SK-N-SH (cell line): Measurements from ENCODE around the gene SZT2. TPM values are rescaled to one million over a fixed set of nuclear protein-coding genes. Genes with fewer than 3 reads are reported as not detected.

Source experiments
- CTCF ChIA-PET: fragments of 300-600, 350-600 bp; formaldehyde crosslinking; extraction: SDS; loops from one replicate; lab custom pipeline; 2021; lab: Yijun Ruan, JAX
- POLR2A ChIA-PET: fragments of 350-600 bp; sonication (Branson Sonifier 250); formaldehyde crosslinking; extraction: SDS; loops from one replicate; lab custom pipeline; 2020; ENCODE audit warnings: antibody characterized with exemption, inconsistent platforms; lab: Yijun Ruan, JAX
- DNase-seq: peaks from one replicate; pipeline ENCODE4 v3.0.0; 2012
- H2AFZ ChIP-seq: fragments of 200-600 bp; sonication (generic); 2 replicates; pipeline ENCODE4 v1.8.1; 2016; ENCODE audit warnings: antibody characterized with exemption, mild to moderate bottlenecking, low read depth
- H3F3A ChIP-seq: fragments of 200-600 bp; sonication (generic); replicated peaks from 2 replicates; pipeline ENCODE3; 2016; ENCODE audit warnings: antibody characterized with exemption, mild to moderate bottlenecking; ENCODE audit not compliant: insufficient read depth
- H3K27ac ChIP-seq, 2 experiments: fragments of 200-500 bp in 1 of 2; fragments of 200-600 bp in 1 of 2; sonication (Bioruptor generic) in 1 of 2; sonication (generic), shearing (Covaris generic) in 1 of 2; 2 replicates each; pipeline versions ENCODE4 v1.5.1 to v1.6.1; 2014 to 2016; ENCODE audit warnings: low read depth in 2 of 2, inconsistent platforms in 1 of 2, low read length in 1 of 2, mild to moderate bottlenecking in 1 of 2, mixed read lengths in 1 of 2
- H3K27me3 ChIP-seq: fragments of 200-600 bp; sonication (generic), shearing (Covaris generic); 2 replicates; pipeline ENCODE4 v1.6.1; 2016; ENCODE audit warnings: mixed run types; ENCODE audit not compliant: insufficient read depth
- H3K36me3 ChIP-seq, 2 experiments: fragments of 200-500 bp in 1 of 2; fragments of 200-600 bp in 1 of 2; sonication (Bioruptor generic) in 1 of 2; sonication (generic) in 1 of 2; replicated peaks in 1 of 2; 2 replicates each; pipeline versions ENCODE3 to v1.5.1; 2014 to 2016; ENCODE audit warnings: low read length in 1 of 2, mild to moderate bottlenecking in 1 of 2; ENCODE audit not compliant: insufficient read depth in 2 of 2, control insufficient read depth in 1 of 2
- H3K4me1 ChIP-seq, 2 experiments: fragments of 200-500 bp in 1 of 2; fragments of 200-600 bp in 1 of 2; sonication (Bioruptor generic) in 1 of 2; sonication (generic), shearing (Covaris generic) in 1 of 2; 2 replicates each; pipeline versions ENCODE4 v1.5.1 to v1.6.1; 2014 to 2016; ENCODE audit warnings: low read depth in 1 of 2, low read length in 1 of 2, mixed run types in 1 of 2; ENCODE audit not compliant: insufficient read depth in 2 of 2, control insufficient read depth in 1 of 2
- H3K4me2 ChIP-seq: fragments of 200-600 bp; sonication (generic), shearing (Covaris generic); 2 replicates; pipeline ENCODE4 v1.6.1; 2017; ENCODE audit warnings: mixed run types
- H3K4me3 ChIP-seq, 2 experiments: fragments of 200-500 bp in 1 of 2; fragments of 200-600 bp in 1 of 2; sonication (Bioruptor generic) in 1 of 2; sonication (generic), shearing (Covaris generic) in 1 of 2; 2 replicates each; pipeline versions ENCODE4 v1.5.1 to v1.8.1; 2014 to 2016; ENCODE audit warnings: low read depth in 2 of 2, inconsistent platforms in 1 of 2, low read length in 1 of 2, mild to moderate bottlenecking in 1 of 2, mixed read lengths in 1 of 2, moderate library complexity in 1 of 2
- H3K79me2 ChIP-seq: fragments of 200-600 bp; sonication (generic); 2 replicates; pipeline ENCODE4 v1.8.1; 2017; ENCODE audit warnings: mild to moderate bottlenecking; ENCODE audit not compliant: insufficient read depth
- H3K9ac ChIP-seq: fragments of 200-600 bp; sonication (generic); 2 replicates; pipeline ENCODE4 v1.6.1; 2017; ENCODE audit warnings: mixed run types
- H3K9me2 ChIP-seq: fragments of 200-600 bp; sonication (generic); 2 replicates; pipeline ENCODE4 v1.6.1; 2017; ENCODE audit warnings: mixed run types
- H3K9me3 ChIP-seq: fragments of 200-600 bp; sonication (generic); 2 replicates; pipeline ENCODE4 v1.6.1; 2017; ENCODE audit warnings: mixed run types, mild to moderate bottlenecking, moderate library complexity
- H4K20me1 ChIP-seq: fragments of 200-600 bp; sonication (generic); 2 replicates; pipeline ENCODE4 v1.6.1; 2017; ENCODE audit warnings: mild to moderate bottlenecking, mixed run types; ENCODE audit not compliant: insufficient read depth
- CHD2 ChIP-seq: fragments of 150-350 bp; IDR thresholded peaks from 2 replicates; pipeline ENCODE4 v1.6.1; 2018; ENCODE audit warnings: low read length; ENCODE audit not compliant: partially characterized antibody
- CTCF ChIP-seq: fragments of 200-600 bp; sonication (generic); IDR thresholded peaks from 2 replicates; pipeline ENCODE4 v1.6.1; 2017; ENCODE audit warnings: antibody characterized with exemption, mild to moderate bottlenecking, moderate library complexity
- ELF1 ChIP-seq: IDR thresholded peaks from 2 replicates; pipeline ENCODE4 v1.4.0; 2012
- FOSL2 ChIP-seq: IDR thresholded peaks from 2 replicates; pipeline ENCODE4 v1.4.0; 2012; ENCODE audit warnings: low read depth, mild to moderate bottlenecking, moderate library complexity, borderline replicate concordance
- FOXJ3 ChIP-seq: sonication (generic); formaldehyde crosslinking; IDR thresholded peaks from 2 replicates; pipeline ENCODE4 v1.5.1; 2020; ENCODE audit warnings: mild to moderate bottlenecking, missing genetic modification reagents
- GABPA ChIP-seq: IDR thresholded peaks from 2 replicates; pipeline ENCODE4 v1.4.0; 2012; ENCODE audit warnings: low read depth, mild to moderate bottlenecking
- IRF3 ChIP-seq: fragments of 150-350 bp; IDR thresholded peaks from 2 replicates; pipeline ENCODE4 v1.6.1; 2016; ENCODE audit warnings: mild to moderate bottlenecking, low read depth, low read length
- MXI1 ChIP-seq: IDR thresholded peaks from 2 replicates; pipeline ENCODE4 v1.6.1; 2012; ENCODE audit warnings: mild to moderate bottlenecking, low read depth, low read length, improper control_type of control experiment
- RAD21 ChIP-seq: IDR thresholded peaks from 2 replicates; pipeline ENCODE4 v1.6.1; 2012; ENCODE audit warnings: mild to moderate bottlenecking, low read length
- RCOR1 ChIP-seq: fragments of 150-350 bp; IDR thresholded peaks from 2 replicates; pipeline ENCODE4 v1.6.1; 2017; ENCODE audit warnings: antibody characterized with exemption, low read length
- RFX5 ChIP-seq: IDR thresholded peaks from 2 replicates; pipeline ENCODE4 v1.6.1; 2012; ENCODE audit warnings: mild to moderate bottlenecking, improper control_type of control experiment, low read length
- RXRA ChIP-seq: IDR thresholded peaks from 2 replicates; pipeline ENCODE4 v1.4.0; 2012; ENCODE audit warnings: low read depth, mild to moderate bottlenecking, borderline replicate concordance
- SIN3A ChIP-seq: IDR thresholded peaks from 2 replicates; pipeline ENCODE4 v1.6.1; 2012; ENCODE audit warnings: low read depth, mild to moderate bottlenecking, low read length, moderate library complexity, borderline replicate concordance
- SMC3 ChIP-seq: IDR thresholded peaks from 2 replicates; pipeline ENCODE4 v1.6.1; 2012; ENCODE audit warnings: low read depth, low read length, improper control_type of control experiment
- TEAD4 ChIP-seq: IDR thresholded peaks from 2 replicates; pipeline ENCODE4 v1.4.0; 2012; ENCODE audit warnings: mild to moderate bottlenecking, borderline replicate concordance; ENCODE audit not compliant: insufficient read depth
- USF1 ChIP-seq: IDR thresholded peaks from 2 replicates; pipeline ENCODE4 v1.4.0; 2012; ENCODE audit warnings: low read depth, borderline replicate concordance
- YY1 ChIP-seq: IDR thresholded peaks from 2 replicates; pipeline ENCODE4 v1.4.0; 2012; ENCODE audit warnings: low read depth, mild to moderate bottlenecking
- ZBTB33 ChIP-seq: IDR thresholded peaks from 2 replicates; pipeline ENCODE4 v1.4.0; 2012; ENCODE audit warnings: low read depth, borderline replicate concordance
- WGBS: methylation state at CpG from one replicate; pipeline ENCODE4 v1.1.6; 2017; ENCODE audit warnings: low lambda C conversion rate; 5-methylcytosine and 5-hydroxymethylcytosine counted together
- polyA plus RNA-seq, 3 experiments: library from polyadenylated mRNA; depleted of rRNA; stranded (reverse); fragments of >200 nt; gene quantifications; 2 replicates each; pipeline ENCODE4 v1.2.3, GENCODE V29; 2012

Gene SZT2
- polyA plus RNA-seq, 1 of the 3 experiments (the other 2 are of a cell fraction): 12.9 TPM

- H2AFZ ChIP-seq: no peak overlapping the region
- CTCF ChIA-PET: no interaction called here
- H4K20me1 ChIP-seq: no peaks in the 10 kb centered on the region
- no peaks in the 10 kb centered on the region for H3K79me2 ChIP-seq
- no peaks in the 10 kb centered on the region for H3F3A ChIP-seq
- H3K9ac ChIP-seq: no peak overlapping the region
- DNase-seq: no peak
- H3K36me3 ChIP-seq: peaks cover 4 to 86% of the 10 kb centered on the region in 2 experiments
- no peaks in the 10 kb centered on the region for H3K9me2 ChIP-seq
- no peaks in the 10 kb centered on the region; a peak in 1 of 4 replicates for H3K4me1 ChIP-seq
- TF ChIP-seq CHD2 (no peak), ZBTB33 (no peak), FOXJ3 (CRISPR knock-in tag) (no peak), MXI1 (no peak), ELF1 (no peak), RXRA (no peak), IRF3 (no peak), RCOR1 (no peak), FOSL2 (no peak), SMC3 (no peak), USF1 (no peak), SIN3A (no peak), TEAD4 (no peak), RAD21 (no peak), GABPA (no peak), RFX5 (no peak), CTCF (no peak), YY1 (no peak)
- no peak overlapping the region for H3K4me2 ChIP-seq
- H3K4me3 ChIP-seq: no peak overlapping the region
- WGBS: 85% methylated on average over 3 of the region's 4 CpGs
- H3K27me3 ChIP-seq: no peaks in the 10 kb centered on the region
- no peaks in the 10 kb centered on the region for H3K9me3 ChIP-seq
- H3K27ac ChIP-seq: no peak overlapping the region
- POLR2A ChIA-PET: no interaction called here
Observed at GRCh38 chr1:43446388-43446740, 56.7 kb downstream of the SZT2 start.
